Suprapubic skin (tissue), 4 donors: ENCODE results near the gene CNOT11. TPM values are rescaled to one million over a fixed set of nuclear protein-coding genes. Genes with fewer than 3 reads are reported as not detected.
"Not testable (repeated sequence)": the region's sequence is repeated elsewhere in the genome, so short reads cannot be mapped to it uniquely, and the experiment has no call there.

ENCODE experiments used
- DNase-seq, 2 donors: peaks; one replicate each; pipeline ENCODE4 v3.0.0-alpha.2; 2019; ENCODE audit warnings: low spot score in 2 of 2
- H3K27ac ChIP-seq: fragments of 200-600 bp; sonication (generic); one replicate; pipeline ENCODE4 v1.5.1; 2019
- H3K27me3 ChIP-seq: fragments of 200-600 bp; sonication (generic); one replicate; pipeline ENCODE4 v1.5.1; 2019
- H3K36me3 ChIP-seq: fragments of 200-600 bp; sonication (generic); one replicate; pipeline ENCODE4 v1.5.1; 2019
- H3K4me1 ChIP-seq: fragments of 200-600 bp; sonication (generic); one replicate; pipeline ENCODE4 v1.5.1; 2019
- H3K4me3 ChIP-seq: fragments of 200-600 bp; sonication (generic); one replicate; pipeline ENCODE4 v1.5.1; 2019; ENCODE audit warnings: mild to moderate bottlenecking
- H3K9me3 ChIP-seq: fragments of 200-600 bp; sonication (generic); one replicate; pipeline ENCODE4 v1.5.1; 2019
- CTCF ChIP-seq, 2 donors: fragments of 200-600 bp in 1 of 2; fragments of 450-650 bp in 1 of 2; sonication (generic) in 1 of 2; IDR thresholded peaks; one replicate each; pipeline ENCODE4 v1.5.1; 2016 to 2019; ENCODE audit warnings: antibody characterized with exemption in 2 of 2, mild to moderate bottlenecking in 1 of 2, moderate library complexity in 1 of 2
- EP300 ChIP-seq: sonication (generic); formaldehyde crosslinking; IDR thresholded peaks from one replicate; pipeline ENCODE4 v1.6.1; 2017; ENCODE audit warnings: antibody characterized with exemption
- POLR2A ChIP-seq, 2 donors: fragments of 450-650 bp; IDR thresholded peaks; one replicate each; pipeline ENCODE4 v1.6.1; 2017; ENCODE audit warnings: antibody characterized with exemption in 2 of 2, mild to moderate bottlenecking in 2 of 2, moderate library complexity in 2 of 2
- POLR2AphosphoS5 ChIP-seq, 3 donors: sonication (generic); formaldehyde crosslinking; IDR thresholded peaks; one replicate each; pipeline ENCODE4 v1.6.1; 2017; ENCODE audit warnings: antibody characterized with exemption in 3 of 3
- WGBS: methylation state at CpG from one replicate; pipeline ENCODE4 v1.1.5; 2018; 5-methylcytosine and 5-hydroxymethylcytosine counted together
- total RNA-seq, 4 donors: library from RNA; depleted of rRNA; stranded (reverse); fragments of >200 nt; gene quantifications; one replicate each; pipeline ENCODE4 v1.1.0, GENCODE V29; 2016

CNOT11 gene
- total RNA-seq, 4 donors from 2014 or later = 24.9 to 32.7 (median 28.6) TPM

- no peak overlapping the region for H3K27ac ChIP-seq
- 88% methylated on average over 7 of the region's 7 CpGs for WGBS
- DNase-seq = no peak
- no peaks in the 10 kb centered on the region for H3K4me1 ChIP-seq
- no peaks in the 10 kb centered on the region for H3K9me3 ChIP-seq
- H3K36me3 ChIP-seq = no peaks in the 10 kb centered on the region
- no peak for TF ChIP-seq CTCF (IDR thresholded peaks at IDR 0.05)
- no peak for TF ChIP-seq POLR2A (IDR thresholded peaks at IDR 0.05)
- no peak for TF ChIP-seq POLR2AphosphoS5 (IDR thresholded peaks at IDR 0.05)
- TF ChIP-seq EP300 = no peak
- no peaks in the 10 kb centered on the region for H3K27me3 ChIP-seq
- H3K4me3 ChIP-seq = no peak overlapping the region
Measured at GRCh38 chr2:101219246-101219645, 33.4 kb upstream of the CNOT11 start.

DNA sequence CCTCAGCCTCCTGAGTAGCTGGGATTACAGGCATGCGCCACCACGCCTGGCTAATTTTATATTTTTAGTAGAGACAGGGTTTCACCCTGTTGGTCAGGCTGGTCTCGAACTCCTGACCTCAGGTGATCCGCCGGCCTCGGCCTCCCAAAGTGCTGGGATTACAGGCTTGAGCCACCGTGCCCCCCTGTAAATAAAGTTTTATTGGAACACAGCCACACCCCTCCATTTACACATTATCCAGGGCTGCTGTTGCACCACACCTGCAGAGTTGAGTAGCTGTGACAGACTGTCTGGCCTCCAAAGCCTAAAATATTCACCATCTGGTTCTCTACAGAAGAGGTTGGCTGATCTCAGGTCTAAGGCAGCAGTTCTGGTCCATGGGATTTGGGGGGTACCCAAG lies 32.6 kb upstream of the CNOT11 start:
- H3K36me3 ChIP-seq, H3K27me3 ChIP-seq, H3K4me3 ChIP-seq, H3K4me1 ChIP-seq, DNase-seq, H3K27ac ChIP-seq, H3K9me3 ChIP-seq: not testable (repeated sequence)
- WGBS = 98% methylated on average over 7 of the region's 7 CpGs

- TF ChIP-seq POLR2A (IDR thresholded peaks at IDR 0.05) = no peak
- no peak for TF ChIP-seq EP300
- TF ChIP-seq POLR2AphosphoS5 (IDR thresholded peaks at IDR 0.05) = no peak
- TF ChIP-seq CTCF (IDR thresholded peaks at IDR 0.05) = no peak
- Histone ChIP-seq H3K27ac (no peak overlapping the region), H3K4me3 (no peak overlapping the region), H3K36me3 (no peaks in the 10 kb centered on the region), H3K4me1 (no peaks in the 10 kb centered on the region), H3K9me3 (no peaks in the 10 kb centered on the region), H3K27me3 (no peaks in the 10 kb centered on the region)
- no peak for DNase-seq
- WGBS = 67% methylated on average over 7 of the region's 7 CpGs
Measured at GRCh38 chr2:101223814-101224231, 28.9 kb upstream of the CNOT11 start.

- no peaks in the 10 kb centered on the region for H3K4me1 ChIP-seq
- H3K9me3 ChIP-seq = no peaks in the 10 kb centered on the region
- no peaks in the 10 kb centered on the region for H3K36me3 ChIP-seq
- 92% methylated on average over 2 of the region's 2 CpGs for WGBS
- TF ChIP-seq CTCF (IDR thresholded peaks at IDR 0.05) (no peak), POLR2AphosphoS5 (IDR thresholded peaks at IDR 0.05) (no peak), POLR2A (IDR thresholded peaks at IDR 0.05) (no peak), EP300 (no peak)
- no peak overlapping the region for H3K27ac ChIP-seq
- DNase-seq = no peak
- H3K27me3 ChIP-seq = no peaks in the 10 kb centered on the region
- H3K4me3 ChIP-seq = no peak overlapping the region
Measured at GRCh38 chr2:101230541-101231001, 22.1 kb upstream of the CNOT11 start.

DNA sequence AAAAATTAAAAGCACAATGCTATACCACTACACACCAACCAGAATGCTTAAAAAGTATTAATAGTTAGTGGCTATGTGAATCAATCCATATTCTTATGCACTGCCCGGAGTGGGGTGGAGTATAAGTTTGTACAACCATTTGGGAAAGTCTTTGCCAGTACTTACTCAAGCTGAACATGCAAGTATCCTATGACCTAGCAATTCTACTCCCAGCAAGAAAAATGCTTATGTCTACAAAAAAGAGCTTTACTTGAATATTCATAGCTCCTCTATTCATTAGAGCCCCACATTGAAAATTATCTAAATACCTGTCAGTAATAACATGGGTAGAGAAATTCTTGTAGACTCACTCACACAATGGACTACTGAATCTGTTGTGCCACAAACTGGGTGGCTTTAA lies 21.4 kb upstream of the CNOT11 start:
- WGBS = 88% methylated on average over 1 of the region's 1 CpG
- Histone ChIP-seq H3K36me3 (no peaks in the 10 kb centered on the region), H3K27ac (no peak overlapping the region), H3K9me3 (no peaks in the 10 kb centered on the region), H3K27me3 (no peaks in the 10 kb centered on the region), H3K4me1 (no peaks in the 10 kb centered on the region), H3K4me3 (no peak overlapping the region)
- no peak for DNase-seq
- TF ChIP-seq EP300 = no peak
- no peak for TF ChIP-seq CTCF (IDR thresholded peaks at IDR 0.05)
- no peak for TF ChIP-seq POLR2AphosphoS5 (IDR thresholded peaks at IDR 0.05)
- no peak for TF ChIP-seq POLR2A (IDR thresholded peaks at IDR 0.05)
